Right lobe of liver (tissue), 4 donors: ENCODE results near the gene ARFGAP3.

Experiments
- POLR2A ChIP-seq: fragments of 450-650 bp; IDR thresholded peaks from one replicate; pipeline ENCODE4 v1.6.1; 2017; ENCODE audit warnings: antibody characterized with exemption, mild to moderate bottlenecking
- TF ChIP-seq, protein P1 (sequence below), 4 donors: fragments of 200-600 bp in 3 of 4; fragments of 450-650 bp in 1 of 4; IDR thresholded peaks; one replicate each; pipeline versions ENCODE4 v1.5.1 to v1.8.0; 2016 to 2022; ENCODE audit warnings: antibody characterized with exemption in 4 of 4, mild to moderate bottlenecking in 2 of 4
- donor health status: DM: no; HTN: no; CAD: no.
- donor health status: DM: no; HTN: no; CAD: no.
- donor health status: DM: no; HTN: yes; CAD: no.

DNA sequence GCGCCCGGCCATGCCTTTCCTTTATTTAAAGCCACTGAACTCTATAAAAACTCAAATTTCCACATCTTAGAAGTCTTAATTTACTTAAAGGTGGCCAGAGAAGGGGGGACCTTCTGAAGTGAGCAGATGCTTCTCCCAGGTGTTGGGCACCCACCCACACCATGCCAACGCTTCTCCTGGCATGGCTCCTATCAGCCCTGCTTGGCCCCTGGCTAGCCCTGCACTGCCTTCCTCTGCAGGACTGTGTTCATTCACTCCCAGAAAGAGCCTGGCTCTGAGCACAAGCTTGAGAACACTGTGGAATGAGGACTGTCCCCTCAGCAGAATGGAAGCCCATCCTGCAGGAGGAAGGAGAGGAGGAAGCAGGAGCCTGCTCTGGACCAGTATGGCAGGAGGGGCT is 34.6 kb upstream of the ARFGAP3 start:
- TF ChIP-seq, protein P1, sequence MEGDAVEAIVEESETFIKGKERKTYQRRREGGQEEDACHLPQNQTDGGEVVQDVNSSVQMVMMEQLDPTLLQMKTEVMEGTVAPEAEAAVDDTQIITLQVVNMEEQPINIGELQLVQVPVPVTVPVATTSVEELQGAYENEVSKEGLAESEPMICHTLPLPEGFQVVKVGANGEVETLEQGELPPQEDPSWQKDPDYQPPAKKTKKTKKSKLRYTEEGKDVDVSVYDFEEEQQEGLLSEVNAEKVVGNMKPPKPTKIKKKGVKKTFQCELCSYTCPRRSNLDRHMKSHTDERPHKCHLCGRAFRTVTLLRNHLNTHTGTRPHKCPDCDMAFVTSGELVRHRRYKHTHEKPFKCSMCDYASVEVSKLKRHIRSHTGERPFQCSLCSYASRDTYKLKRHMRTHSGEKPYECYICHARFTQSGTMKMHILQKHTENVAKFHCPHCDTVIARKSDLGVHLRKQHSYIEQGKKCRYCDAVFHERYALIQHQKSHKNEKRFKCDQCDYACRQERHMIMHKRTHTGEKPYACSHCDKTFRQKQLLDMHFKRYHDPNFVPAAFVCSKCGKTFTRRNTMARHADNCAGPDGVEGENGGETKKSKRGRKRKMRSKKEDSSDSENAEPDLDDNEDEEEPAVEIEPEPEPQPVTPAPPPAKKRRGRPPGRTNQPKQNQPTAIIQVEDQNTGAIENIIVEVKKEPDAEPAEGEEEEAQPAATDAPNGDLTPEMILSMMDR (IDR thresholded peaks at IDR 0.05), result no peak
- TF ChIP-seq POLR2A, result no peak
